NCI-H1436 treated with DMSO at 0.1 percent for 48 hours (cell line): ENCODE data around the gene VPS13A.
A peak's percentile ranks its signal among the peaks of the same experiment; 100 is the strongest.

Experiments
- DNase-seq: peaks from one replicate; lab custom pipeline; 2025; lab: John Stamatoyannopoulos, UW

The VPS13A gene

DNA sequence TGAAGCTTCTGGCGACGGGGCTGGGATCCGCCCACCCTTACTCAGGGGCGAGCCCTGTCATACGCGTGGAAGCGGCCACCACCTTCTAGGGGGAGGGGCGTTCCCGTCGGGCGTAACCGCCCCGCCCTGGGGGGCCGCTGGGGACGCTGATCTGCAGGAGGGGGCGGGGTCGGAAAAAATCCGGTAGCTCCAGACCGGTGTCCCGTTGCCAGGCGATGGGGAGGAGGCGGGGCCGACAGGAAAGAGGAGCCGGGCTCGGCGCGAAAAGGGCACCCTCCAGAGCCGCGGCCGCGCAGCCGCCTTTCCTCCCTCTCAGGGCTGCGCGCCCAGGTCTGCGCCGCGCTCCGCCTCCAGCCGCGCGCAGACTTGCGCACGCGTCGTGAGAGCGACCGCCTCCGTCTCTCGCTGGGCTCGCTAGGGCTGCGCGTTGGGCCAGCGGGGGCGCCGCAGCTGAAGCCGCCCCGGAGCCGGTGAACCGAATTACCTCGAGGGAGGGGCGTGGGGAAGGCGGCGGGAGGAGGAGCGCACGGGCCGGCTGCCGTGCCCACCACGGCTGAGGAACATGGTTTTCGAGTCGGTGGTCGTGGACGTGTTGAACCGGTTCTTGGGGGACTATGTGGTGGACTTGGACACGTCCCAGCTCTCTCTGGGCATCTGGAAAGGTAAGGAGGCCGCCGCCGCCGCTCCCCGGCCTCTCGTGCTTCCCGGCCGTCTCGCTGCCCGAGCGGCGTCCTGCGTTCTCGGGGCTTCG lies at the start of gene VPS13A:
VPS13A (plus strand) TSS at position 392 of the 751 bp plus-strand sequence; CDS start at position 563, 171 bp downstream.
- peak; percentile 87 for DNase-seq

- DNase-seq: no peak
Observed at GRCh38 chr9:77128125-77128789, 49.1 kb upstream of the VPS13A start.

GRCh38 chr9:77131399-77131798 lies 45.9 kb upstream of the VPS13A start:
- DNase-seq: no peak

DNA sequence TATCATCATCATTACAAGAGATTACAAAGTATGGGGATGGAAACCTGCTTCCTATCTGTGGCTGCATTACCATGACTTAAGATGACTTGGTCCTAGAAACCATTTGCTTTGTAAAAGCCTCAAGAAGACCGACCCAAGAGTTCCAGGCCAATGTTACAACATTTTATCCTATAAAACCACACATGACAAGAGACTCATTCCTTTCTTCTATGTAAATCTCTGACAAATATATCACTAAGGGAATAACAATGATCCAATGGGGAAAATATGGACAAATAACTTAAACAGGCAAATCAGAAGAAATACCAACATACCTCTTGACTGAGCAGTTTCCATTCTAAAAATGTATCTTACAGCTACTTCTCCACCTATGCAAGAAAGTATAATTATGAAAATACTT lies 44.3 kb upstream of the VPS13A start:
- DNase-seq: no peak

DNA sequence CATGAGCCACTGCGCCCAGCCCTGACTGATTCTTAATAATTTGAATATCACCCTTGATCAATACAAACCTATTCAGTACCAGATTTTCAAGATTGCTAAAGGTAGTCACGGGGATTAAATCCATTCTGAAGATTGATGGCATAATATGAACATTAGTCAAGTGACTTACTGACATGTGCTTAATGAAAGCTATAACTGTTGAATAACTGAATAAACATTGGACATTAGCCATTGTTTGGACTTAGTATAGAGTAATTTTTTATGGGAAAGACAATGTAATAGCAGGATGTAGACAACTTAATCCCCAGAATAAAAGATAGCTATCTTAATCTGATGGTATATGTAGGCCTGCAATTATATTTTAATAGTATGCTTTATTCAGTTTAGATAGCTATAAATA lies 35.0 kb upstream of the VPS13A start:
- no peak for DNase-seq

- no peak for DNase-seq
Observed at GRCh38 chr9:77149879-77150278, 27.5 kb upstream of the VPS13A start.

DNA sequence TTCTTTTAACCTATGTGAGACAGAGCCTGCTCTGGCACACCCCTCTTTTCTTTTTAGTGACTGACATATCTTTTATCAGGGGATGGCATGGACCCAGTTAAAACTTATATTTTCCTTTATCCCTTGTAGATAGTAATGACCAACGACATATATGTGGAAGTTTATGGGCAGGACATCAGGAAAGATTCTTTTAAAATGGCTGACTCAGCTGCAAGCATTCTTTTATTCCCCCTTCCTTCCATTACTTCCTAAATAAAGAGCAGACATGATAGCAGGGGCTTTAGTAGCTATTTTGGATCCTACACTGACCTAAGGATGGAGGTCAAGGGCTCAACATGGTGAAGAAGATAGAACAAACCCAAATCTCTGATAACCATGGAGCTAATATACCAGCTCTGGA lies 25.0 kb upstream of the VPS13A start:
- DNase-seq: no peak

GRCh38 chr9:77156646-77157371 lies 20.5 kb upstream of the VPS13A start:
- no peak for DNase-seq

GRCh38 chr9:77158772-77159513 lies 18.4 kb upstream of the VPS13A start:
- no peak for DNase-seq

- no peak for DNase-seq
Observed at GRCh38 chr9:77161191-77161590, 16.1 kb upstream of the VPS13A start.

DNA sequence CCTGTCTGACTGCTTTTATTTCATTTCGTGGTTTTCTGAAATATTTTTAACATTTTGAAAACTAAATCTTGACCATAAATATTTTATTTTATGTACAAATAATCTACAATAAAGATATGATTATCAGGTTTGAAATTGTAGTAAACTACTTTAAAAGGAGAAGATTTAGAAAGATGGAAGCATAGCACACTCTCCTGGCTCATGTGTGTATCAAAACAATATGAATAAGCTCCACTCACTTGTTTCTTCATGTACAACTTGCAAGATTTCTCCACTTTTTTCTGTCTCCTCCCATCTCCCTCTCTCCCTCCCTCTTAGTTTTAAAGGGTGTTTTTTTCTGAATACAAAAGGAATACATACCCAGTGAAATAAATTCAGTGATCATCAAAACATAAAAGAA lies 15.4 kb upstream of the VPS13A start:
- no peak for DNase-seq

DNA sequence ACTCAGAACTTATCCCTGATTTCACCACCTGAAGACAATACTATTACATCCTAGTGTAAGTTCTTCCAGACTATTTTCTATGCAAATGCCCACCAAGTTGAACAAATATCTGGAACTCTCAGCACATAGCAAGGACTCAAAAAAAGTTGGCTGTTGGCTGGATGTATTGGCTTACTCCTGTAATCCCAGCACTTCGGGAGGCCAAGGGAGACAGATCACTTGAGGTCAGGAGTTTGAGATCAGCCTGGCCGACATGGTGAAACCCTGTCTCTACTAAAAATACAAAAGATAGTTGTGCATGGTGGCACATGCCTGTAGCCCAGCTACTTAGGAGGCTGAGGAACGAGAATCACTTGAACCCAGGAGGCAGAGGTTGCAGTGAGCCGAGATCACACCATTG lies 15.0 kb upstream of the VPS13A start:
- no peak for DNase-seq

DNA sequence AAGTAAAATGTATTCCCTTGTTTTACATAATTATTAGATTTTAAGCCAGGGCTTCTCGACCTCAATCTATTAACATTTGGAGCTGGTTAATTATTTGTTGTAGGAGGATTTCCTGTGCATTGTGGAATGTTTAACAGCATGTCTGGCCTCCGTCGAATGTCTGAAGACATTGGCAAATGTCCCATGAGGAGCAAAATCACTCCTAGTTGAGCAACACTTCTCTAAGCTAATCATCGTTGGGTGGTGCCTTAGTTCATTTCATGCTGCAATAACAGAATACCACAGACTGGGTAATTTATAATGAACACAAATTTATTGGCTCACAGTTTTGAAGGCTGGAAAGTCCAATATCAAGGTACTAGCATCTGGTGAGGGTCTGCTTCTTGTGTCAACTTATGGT lies 13.4 kb upstream of the VPS13A start:
- DNase-seq: no peak

DNA sequence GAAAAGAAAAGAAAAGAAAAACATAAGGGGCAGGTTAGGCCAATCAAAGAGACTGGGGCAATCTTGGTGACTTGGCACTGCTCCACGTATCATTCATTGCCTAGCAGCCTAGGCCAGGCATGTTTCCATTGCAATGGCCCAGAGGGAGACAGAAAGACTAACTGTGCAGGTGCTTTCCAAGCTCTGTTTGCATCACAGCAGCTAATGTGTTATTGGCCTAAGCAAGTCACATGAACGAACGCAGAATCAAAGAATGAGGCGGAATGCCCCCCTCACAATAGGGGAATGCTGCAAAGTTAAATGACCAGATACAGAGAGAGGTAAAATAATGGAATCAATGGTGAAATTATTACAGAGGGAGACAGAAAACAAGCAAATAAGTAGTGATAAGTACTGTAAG lies 11.1 kb upstream of the VPS13A start:
- DNase-seq: no peak

DNA sequence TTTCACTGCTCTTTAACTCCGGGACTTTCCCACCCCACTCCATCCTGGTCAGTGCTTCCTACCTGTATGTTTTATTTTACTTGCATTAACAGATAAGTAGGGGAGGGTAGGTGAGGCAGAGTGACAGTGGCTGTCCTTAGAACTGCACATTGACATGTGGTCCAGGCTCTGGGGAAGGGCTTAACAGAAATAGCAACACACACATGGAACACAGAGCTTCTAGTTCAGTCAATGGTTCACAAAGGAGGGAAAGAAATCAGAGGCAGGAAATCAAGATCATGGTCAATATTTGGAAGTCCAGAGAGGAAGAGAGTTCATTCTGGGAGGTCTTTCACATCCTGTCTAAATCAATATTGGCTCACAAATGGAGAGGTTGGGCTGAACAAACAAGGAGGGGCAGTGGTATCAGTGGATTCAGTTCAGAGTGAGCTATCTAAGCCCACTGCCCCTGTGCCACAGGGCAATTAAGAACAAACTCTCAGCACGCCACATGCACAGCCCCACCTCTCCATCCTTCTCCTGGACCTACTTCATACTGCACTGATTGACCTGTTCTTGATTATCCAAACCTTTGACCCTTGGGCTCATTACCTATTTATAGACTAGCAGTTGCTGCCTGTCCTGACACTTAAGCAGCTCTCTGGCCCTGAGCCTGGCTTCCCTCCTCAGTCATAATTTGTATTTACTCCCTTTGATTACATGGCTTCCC lies 6.2 kb upstream of the VPS13A start:
- DNase-seq: no peak

DNA sequence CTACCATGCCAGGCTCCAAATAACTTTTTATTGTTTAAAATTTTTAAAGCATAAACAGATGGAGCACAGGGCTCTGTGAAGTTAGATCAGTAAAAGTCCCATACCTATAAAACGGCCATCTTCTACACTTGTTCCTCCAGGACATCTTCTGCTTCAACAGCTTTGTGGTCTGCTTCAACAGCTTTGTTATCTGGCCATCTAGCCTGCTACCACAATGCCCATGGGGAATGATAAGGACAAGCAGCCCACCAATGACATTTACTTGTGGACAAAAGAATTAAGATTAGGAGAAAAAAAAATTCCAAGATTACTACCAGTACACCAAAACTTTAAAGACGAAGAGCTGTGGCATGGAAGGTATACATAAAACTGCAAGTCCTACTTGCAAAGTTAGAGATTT lies 2.2 kb upstream of the VPS13A start:
- no peak for DNase-seq

GRCh38 chr9:77176106-77176505 lies 1.2 kb upstream of the VPS13A start:
- no peak for DNase-seq

DNA sequence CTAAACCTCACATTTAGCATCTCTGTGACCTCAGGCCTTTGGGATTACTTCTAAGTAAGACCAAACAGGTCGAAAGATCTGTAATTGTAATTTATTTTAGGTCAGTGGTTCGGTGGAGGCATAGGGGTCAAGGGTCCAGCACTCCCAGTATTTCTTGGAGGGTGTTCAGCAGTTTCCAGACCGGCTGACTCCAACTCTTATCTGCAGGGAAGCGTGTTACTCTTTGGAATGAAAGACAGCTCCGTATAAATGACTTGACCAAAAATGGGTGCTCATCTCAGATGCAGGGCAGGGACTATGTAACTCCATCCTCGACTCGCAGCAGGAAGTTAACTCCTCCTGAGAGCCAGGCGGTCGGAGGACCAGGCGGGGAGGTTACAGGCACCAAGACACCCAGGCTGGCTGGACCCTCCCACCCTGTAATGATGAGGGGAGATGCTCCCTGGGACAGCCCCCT lies 620 bp upstream of the VPS13A start:
- DNase-seq: no peak

DNA sequence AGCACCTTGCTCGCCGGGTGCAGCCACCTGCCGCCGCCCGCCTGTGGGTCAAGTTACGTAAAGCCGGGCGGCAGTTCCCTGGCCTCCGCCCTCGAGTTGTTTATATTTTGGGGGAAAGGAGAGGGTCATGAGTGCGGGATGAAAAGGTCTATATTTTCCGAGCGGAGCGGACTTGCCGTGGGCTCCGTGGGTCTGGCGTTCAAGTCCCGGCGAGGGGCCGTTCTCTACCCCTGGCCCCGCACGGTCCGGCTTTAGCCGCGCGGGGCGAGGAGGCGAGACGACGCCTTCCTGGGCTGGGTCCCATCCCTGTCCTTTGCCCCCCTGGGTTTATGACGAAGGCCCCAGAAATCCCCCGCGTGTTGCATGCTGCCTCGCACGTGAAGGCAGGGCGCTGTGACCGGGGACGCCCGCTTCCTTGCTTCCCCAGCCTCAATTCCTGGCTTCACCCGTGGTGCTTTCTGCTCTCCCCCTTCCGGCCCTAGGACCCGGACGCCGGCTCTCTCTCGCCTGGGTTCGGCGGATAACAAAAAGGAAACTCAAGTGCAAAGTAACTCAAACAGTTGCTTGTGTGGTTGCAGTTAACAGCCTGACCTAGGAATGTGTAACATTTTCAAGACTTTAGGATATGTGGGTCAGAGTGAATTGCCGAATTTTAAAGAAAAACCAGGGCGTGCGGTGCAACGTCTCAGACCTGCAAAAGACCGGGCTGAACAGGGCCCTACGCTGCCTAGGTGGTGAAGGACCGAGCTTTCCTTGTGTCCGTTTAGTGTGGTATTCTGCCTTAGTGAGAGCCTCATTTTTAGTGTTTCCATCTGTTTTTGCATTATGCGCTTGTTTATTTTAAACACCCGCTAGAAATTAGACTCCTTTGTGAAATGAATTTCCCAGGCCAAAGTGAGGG lies 810 bp downstream of the VPS13A start:
- DNase-seq: no peak

GRCh38 chr9:77180056-77180455 lies 2.7 kb downstream of the VPS13A start:
- no peak for DNase-seq

DNA sequence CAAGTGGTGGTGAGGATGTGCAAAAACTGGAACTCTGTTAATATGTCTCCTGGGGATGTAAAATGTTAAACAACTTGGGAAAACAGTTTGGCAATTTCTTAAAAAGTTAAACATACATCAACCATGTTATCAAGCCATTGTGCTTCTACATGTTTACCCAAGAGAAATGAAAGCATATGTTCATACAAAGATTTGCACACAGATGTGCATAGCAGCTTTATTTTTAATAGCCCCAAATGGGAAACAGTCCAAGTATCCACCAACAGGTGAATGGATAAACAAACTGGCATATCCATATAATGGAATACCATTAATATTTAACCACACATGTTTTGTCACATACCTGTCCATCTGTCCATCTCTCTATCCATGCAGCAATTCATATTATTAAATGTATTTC lies 6.2 kb downstream of the VPS13A start:
- DNase-seq: no peak
